Natural killer cell (primary cell): Measurements from ENCODE around the gene CAMTA1. TPM values are rescaled to one million over a fixed set of nuclear protein-coding genes. Genes with fewer than 3 reads are reported as not detected.
A peak's percentile ranks its signal among the peaks of the same experiment; 100 is the strongest.

Source experiments
- ATAC-seq, 3 donors: fragments of 150-1000 bp in 2 of 3; fragments of 200-7000 bp in 1 of 3; cut with Tn5 transposase; 1 replicate in 1 of 3; 2 replicates in 2 of 3; pipeline ENCODE4 v1.10.0; 2021; ENCODE audit warnings: mild to moderate bottlenecking in 2 of 3, moderate library complexity in 2 of 3
- DNase-seq, 2 donors: peaks; one replicate each; pipeline versions ENCODE4 v3.0.0 to v3.0.0-alpha.2; 2013 to 2021; ENCODE audit warnings: mixed read lengths in 1 of 2
- H3K27ac ChIP-seq: one replicate; pipeline ENCODE4 v1.5.1; 2013; ENCODE audit warnings: mild to moderate bottlenecking, low read length
- H3K27me3 ChIP-seq: one replicate; pipeline ENCODE4 v1.6.1; 2013; ENCODE audit warnings: low read length; ENCODE audit not compliant: control insufficient read depth, insufficient read depth
- H3K36me3 ChIP-seq: one replicate; pipeline ENCODE4 v1.6.1; 2013; ENCODE audit warnings: low read length; ENCODE audit not compliant: control insufficient read depth, insufficient read depth
- H3K4me1 ChIP-seq: one replicate; pipeline ENCODE4 v1.6.1; 2013; ENCODE audit warnings: low read length; ENCODE audit not compliant: control insufficient read depth, insufficient read depth
- H3K4me3 ChIP-seq: one replicate; pipeline ENCODE4 v1.5.1; 2013; ENCODE audit warnings: low read length
- H3K9me3 ChIP-seq: one replicate; pipeline ENCODE4 v1.6.1; 2013; ENCODE audit warnings: low read length; ENCODE audit not compliant: control insufficient read depth, insufficient read depth
- H3K27ac Mint-ChIP-seq, 2 donors: one replicate each; pipeline ENCODE4 v1.8.0; 2022; ENCODE audit warnings: mild to moderate bottlenecking in 2 of 2, mixed read lengths in 2 of 2, moderate library complexity in 1 of 2
- H3K27me3 Mint-ChIP-seq, 2 donors: one replicate each; pipeline ENCODE4 v1.8.0; 2022; ENCODE audit warnings: low read depth in 2 of 2, mixed read lengths in 2 of 2
- H3K36me3 Mint-ChIP-seq: one replicate; pipeline ENCODE4 v1.8.0; 2022; ENCODE audit warnings: mixed read lengths
- H3K4me1 Mint-ChIP-seq, 2 donors: one replicate each; pipeline ENCODE4 v1.8.0; 2022; ENCODE audit warnings: mixed read lengths in 2 of 2
- H3K4me3 Mint-ChIP-seq: one replicate; pipeline ENCODE4 v1.8.0; 2022; ENCODE audit warnings: mild to moderate bottlenecking, moderate library complexity, mixed read lengths
- H3K9me3 Mint-ChIP-seq, 2 donors: one replicate each; pipeline ENCODE4 v1.8.0; 2022; ENCODE audit warnings: mixed read lengths in 2 of 2
- CTCF ChIP-seq: fragments of 200-600 bp; IDR thresholded peaks from one replicate; pipeline ENCODE4 v1.8.0; 2022; ENCODE audit warnings: antibody characterized with exemption
- WGBS: methylation state at CpG from one replicate; pipeline ENCODE4 v1.1.7; 2013; ENCODE audit warnings: missing lambda C conversion rate; ENCODE audit not compliant: insufficient coverage; 5-methylcytosine and 5-hydroxymethylcytosine counted together
- intact Hi-C: fragments of 100-400 bp; cut with micrococcal nuclease; formaldehyde crosslinking; loops from one replicate; pipeline ENCODE4 v1.14.2; 2022
- total RNA-seq, 4 donors: library from RNA; stranded (reverse); fragments of 120-200 nt in 1 of 4; gene quantifications; one replicate each; pipeline versions ENCODE4 v1.2.3 to v1.2.4, GENCODE V29; 2013 to 2022

Gene CAMTA1
- total RNA-seq, 3 donors from 2014 or later (not counting 1 experiment from before 2014, with no cell fraction given): 40.6 to 53.3 (median 44.9) TPM

GRCh38 chr1:6872573-6873261, 87.5 kb downstream of the CAMTA1 start:
- Histone ChIP-seq H3K4me1 (no peaks in the 10 kb centered on the region), H3K27ac (no peak overlapping the region), H3K4me3 (no peak overlapping the region), H3K9me3 (no peaks in the 10 kb centered on the region), H3K36me3 (peaks cover 10% of the 10 kb centered on the region), H3K27me3 (no peaks in the 10 kb centered on the region)
- H3K4me1 Mint-ChIP-seq: peaks cover 30 to 37% of the 10 kb centered on the region in 2 donors
- WGBS: 84% methylated on average over 5 of the region's 5 CpGs
- H3K27me3 Mint-ChIP-seq: no peaks in the 10 kb centered on the region
- intact Hi-C loops: no loop called here
- no peak for DNase-seq
- peak overlapping the region; percentile 22 for H3K4me3 Mint-ChIP-seq
- ATAC-seq: no peak
- H3K27ac Mint-ChIP-seq: peak overlapping the region in 1 of 2 donors; percentile 46
- no peaks in the 10 kb centered on the region for H3K36me3 Mint-ChIP-seq
- H3K9me3 Mint-ChIP-seq: no peaks in the 10 kb centered on the region
- TF ChIP-seq CTCF: no peak

GRCh38 chr1:6873298-6874015, 88.2 kb downstream of the CAMTA1 start:
- Histone ChIP-seq H3K4me1 (no peaks in the 10 kb centered on the region), H3K9me3 (no peaks in the 10 kb centered on the region), H3K27ac (no peak overlapping the region), H3K4me3 (no peak overlapping the region), H3K36me3 (peaks cover 10% of the 10 kb centered on the region), H3K27me3 (no peaks in the 10 kb centered on the region)
- H3K27me3 Mint-ChIP-seq: no peaks in the 10 kb centered on the region
- no peak overlapping the region for H3K27ac Mint-ChIP-seq
- TF ChIP-seq CTCF: no peak
- no peak overlapping the region for H3K4me3 Mint-ChIP-seq
- no peak for ATAC-seq
- no peaks in the 10 kb centered on the region for H3K9me3 Mint-ChIP-seq
- 91% methylated on average over 2 of the region's 4 CpGs for WGBS
- intact Hi-C loops: no loop called here
- H3K4me1 Mint-ChIP-seq: peaks cover 23 to 35% of the 10 kb centered on the region in 2 donors
- DNase-seq: no peak
- H3K36me3 Mint-ChIP-seq: no peaks in the 10 kb centered on the region

- no peaks in the 10 kb centered on the region for H3K9me3 ChIP-seq
- no peak overlapping the region for H3K27ac ChIP-seq
- no peak overlapping the region for H3K4me3 Mint-ChIP-seq
- peaks cover 17 to 31% of the 10 kb centered on the region in 2 donors for H3K4me1 Mint-ChIP-seq
- H3K36me3 Mint-ChIP-seq: no peaks in the 10 kb centered on the region
- H3K9me3 Mint-ChIP-seq: no peaks in the 10 kb centered on the region
- H3K4me3 ChIP-seq: no peak overlapping the region
- no peak for TF ChIP-seq CTCF
- no peak for DNase-seq
- ATAC-seq: no peak
- WGBS: 94% methylated on average over 3 of the region's 4 CpGs
- H3K27me3 Mint-ChIP-seq: no peaks in the 10 kb centered on the region
- H3K27ac Mint-ChIP-seq: no peak overlapping the region
- H3K4me1 ChIP-seq: no peaks in the 10 kb centered on the region
- intact Hi-C loops: no loop called here
- H3K36me3 ChIP-seq: peaks cover 10% of the 10 kb centered on the region
- no peaks in the 10 kb centered on the region for H3K27me3 ChIP-seq
These were observed 89.0 kb downstream of the CAMTA1 start for GRCh38 chr1:6874298-6874697.
